ENCODE measurements around the gene PRKN.

DNA sequence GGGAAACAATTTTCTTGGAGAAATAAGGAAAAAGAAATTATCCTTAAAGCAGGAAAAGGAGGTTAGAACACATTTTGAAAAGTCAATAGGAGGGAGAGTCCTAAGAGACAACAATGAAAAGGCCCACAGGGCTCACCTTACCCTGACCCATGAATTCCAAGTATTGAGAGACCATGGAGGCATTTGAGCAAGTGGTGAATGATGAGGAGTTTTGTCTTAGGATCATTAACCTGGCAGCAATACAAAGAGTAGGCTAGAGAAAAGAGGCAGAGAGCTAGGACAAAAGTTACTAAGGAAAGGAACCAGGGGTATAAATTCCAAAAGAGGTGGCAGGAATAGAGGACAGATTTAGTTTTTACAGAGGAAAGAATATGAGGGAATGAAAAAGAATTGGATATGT, 44.9 kb upstream of the PRKN start:
- TF ChIP-seq, protein P1, sequence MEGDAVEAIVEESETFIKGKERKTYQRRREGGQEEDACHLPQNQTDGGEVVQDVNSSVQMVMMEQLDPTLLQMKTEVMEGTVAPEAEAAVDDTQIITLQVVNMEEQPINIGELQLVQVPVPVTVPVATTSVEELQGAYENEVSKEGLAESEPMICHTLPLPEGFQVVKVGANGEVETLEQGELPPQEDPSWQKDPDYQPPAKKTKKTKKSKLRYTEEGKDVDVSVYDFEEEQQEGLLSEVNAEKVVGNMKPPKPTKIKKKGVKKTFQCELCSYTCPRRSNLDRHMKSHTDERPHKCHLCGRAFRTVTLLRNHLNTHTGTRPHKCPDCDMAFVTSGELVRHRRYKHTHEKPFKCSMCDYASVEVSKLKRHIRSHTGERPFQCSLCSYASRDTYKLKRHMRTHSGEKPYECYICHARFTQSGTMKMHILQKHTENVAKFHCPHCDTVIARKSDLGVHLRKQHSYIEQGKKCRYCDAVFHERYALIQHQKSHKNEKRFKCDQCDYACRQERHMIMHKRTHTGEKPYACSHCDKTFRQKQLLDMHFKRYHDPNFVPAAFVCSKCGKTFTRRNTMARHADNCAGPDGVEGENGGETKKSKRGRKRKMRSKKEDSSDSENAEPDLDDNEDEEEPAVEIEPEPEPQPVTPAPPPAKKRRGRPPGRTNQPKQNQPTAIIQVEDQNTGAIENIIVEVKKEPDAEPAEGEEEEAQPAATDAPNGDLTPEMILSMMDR (IDR thresholded peaks at IDR 0.05), result no peak
- TF ChIP-seq POLR2A (IDR thresholded peaks at IDR 0.05), result no peak

Data from thyroid gland (tissue), 4 donors.